DOHH2 (cell line): ENCODE measurements around the gene MEA1.

Source experiments
- H3F3A ChIP-seq: fragments of 200-600 bp; sonication (generic), shearing (Covaris generic); 2 replicates; pipeline ENCODE4 v1.6.0; 2016; ENCODE audit warnings: antibody characterized with exemption, mild to moderate bottlenecking; ENCODE audit not compliant: control insufficient read depth, insufficient read depth
- H3K27ac ChIP-seq: fragments of 200-600 bp; sonication (generic); 2 replicates; pipeline ENCODE4 v1.5.1; 2014; ENCODE audit warnings: low read depth, mild to moderate bottlenecking, low read length, moderate library complexity
- H3K27me3 ChIP-seq: fragments of 200-600 bp; sonication (generic); 2 replicates; pipeline ENCODE4 v1.6.1; 2014; ENCODE audit warnings: mild to moderate bottlenecking, low read length, mixed read lengths; ENCODE audit not compliant: control insufficient read depth
- H3K36me3 ChIP-seq: fragments of 200-600 bp; sonication (generic); 2 replicates; pipeline ENCODE4 v1.6.1; 2014; ENCODE audit warnings: mild to moderate bottlenecking, low read length, moderate library complexity, mixed read lengths; ENCODE audit not compliant: control insufficient read depth
- H3K4me1 ChIP-seq: fragments of 200-600 bp; sonication (generic); 2 replicates; pipeline ENCODE4 v1.6.1; 2014; ENCODE audit warnings: mild to moderate bottlenecking, low read length, mixed read lengths; ENCODE audit not compliant: control insufficient read depth
- H3K4me2 ChIP-seq: fragments of 200-600 bp; sonication (generic); 2 replicates; pipeline ENCODE4 v1.6.0; 2014; ENCODE audit warnings: mild to moderate bottlenecking, low read length, moderate library complexity
- H3K4me3 ChIP-seq: fragments of 200-600 bp; sonication (generic); 2 replicates; pipeline ENCODE4 v1.5.1; 2014; ENCODE audit warnings: mild to moderate bottlenecking, low read length, mixed read lengths
- H3K79me2 ChIP-seq: fragments of 200-600 bp; sonication (generic); 2 replicates; pipeline ENCODE4 v1.6.1; 2014; ENCODE audit warnings: mild to moderate bottlenecking, low read length, mixed read lengths; ENCODE audit not compliant: control insufficient read depth
- H3K9me2 ChIP-seq: fragments of 200-600 bp; sonication (generic); replicated peaks from 2 replicates; pipeline ENCODE4 v1.6.1; 2014; ENCODE audit warnings: mild to moderate bottlenecking, low read length, mixed read lengths; ENCODE audit not compliant: control insufficient read depth
- H3K9me3 ChIP-seq: fragments of 200-600 bp; sonication (generic); 2 replicates; pipeline ENCODE4 v1.6.1; 2014; ENCODE audit warnings: antibody characterized with exemption, low read length, mixed read lengths; ENCODE audit not compliant: control insufficient read depth, insufficient read depth
- H4K20me1 ChIP-seq: fragments of 200-600 bp; sonication (generic); 2 replicates; pipeline ENCODE4 v1.6.0; 2014; ENCODE audit warnings: low read depth, mild to moderate bottlenecking, antibody characterized with exemption, low read length, moderate library complexity; ENCODE audit not compliant: control insufficient read depth, insufficient read depth
- EZH2phosphoT487 ChIP-seq: fragments of 200-600 bp; sonication (generic); IDR thresholded peaks from 2 replicates; pipeline ENCODE4 v1.6.1; 2017; ENCODE audit warnings: borderline replicate concordance, mild to moderate bottlenecking, antibody characterized with exemption, low read length, moderate library complexity, mixed read lengths
- TF ChIP-seq, protein P1 (sequence below): fragments of 200-600 bp; sonication (generic); IDR thresholded peaks from one replicate; pipeline ENCODE4 v1.5.1; 2014; ENCODE audit warnings: antibody characterized with exemption, mild to moderate bottlenecking, low read depth, low read length; ENCODE audit not compliant: poor library complexity, severe bottlenecking

The MEA1 gene

DNA sequence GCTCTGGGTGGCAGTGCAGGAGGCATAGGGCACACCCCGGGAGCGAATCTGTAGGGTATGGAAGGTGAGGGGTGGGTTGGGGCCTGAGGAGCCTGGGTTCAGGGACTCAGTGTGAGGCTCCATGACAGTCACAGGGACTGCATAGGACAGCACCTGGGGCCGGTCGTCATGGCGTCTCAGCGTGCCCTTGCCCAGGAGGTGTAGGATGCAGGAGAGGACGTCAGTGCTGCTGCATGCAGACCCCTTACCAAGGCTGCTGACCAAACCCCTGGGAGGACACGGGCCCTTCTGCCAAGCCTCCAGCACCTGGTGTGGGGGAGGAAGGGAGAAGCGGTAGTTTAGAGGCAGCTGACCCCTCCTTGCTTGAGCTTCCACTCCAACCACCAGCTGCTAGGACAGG, 24.0 kb upstream of the MEA1 start:
- H3K27ac ChIP-seq, result no peak overlapping the region
- H3K9me2 ChIP-seq, result no peaks in the 10 kb centered on the region
- H3K9me3 ChIP-seq, result no peaks in the 10 kb centered on the region
- H4K20me1 ChIP-seq, result no peaks in the 10 kb centered on the region
- no peak for TF ChIP-seq EZH2phosphoT487
- TF ChIP-seq, protein P1, sequence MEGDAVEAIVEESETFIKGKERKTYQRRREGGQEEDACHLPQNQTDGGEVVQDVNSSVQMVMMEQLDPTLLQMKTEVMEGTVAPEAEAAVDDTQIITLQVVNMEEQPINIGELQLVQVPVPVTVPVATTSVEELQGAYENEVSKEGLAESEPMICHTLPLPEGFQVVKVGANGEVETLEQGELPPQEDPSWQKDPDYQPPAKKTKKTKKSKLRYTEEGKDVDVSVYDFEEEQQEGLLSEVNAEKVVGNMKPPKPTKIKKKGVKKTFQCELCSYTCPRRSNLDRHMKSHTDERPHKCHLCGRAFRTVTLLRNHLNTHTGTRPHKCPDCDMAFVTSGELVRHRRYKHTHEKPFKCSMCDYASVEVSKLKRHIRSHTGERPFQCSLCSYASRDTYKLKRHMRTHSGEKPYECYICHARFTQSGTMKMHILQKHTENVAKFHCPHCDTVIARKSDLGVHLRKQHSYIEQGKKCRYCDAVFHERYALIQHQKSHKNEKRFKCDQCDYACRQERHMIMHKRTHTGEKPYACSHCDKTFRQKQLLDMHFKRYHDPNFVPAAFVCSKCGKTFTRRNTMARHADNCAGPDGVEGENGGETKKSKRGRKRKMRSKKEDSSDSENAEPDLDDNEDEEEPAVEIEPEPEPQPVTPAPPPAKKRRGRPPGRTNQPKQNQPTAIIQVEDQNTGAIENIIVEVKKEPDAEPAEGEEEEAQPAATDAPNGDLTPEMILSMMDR, result no peak
- no peaks in the 10 kb centered on the region for H3K27me3 ChIP-seq
- H3F3A ChIP-seq, result no peaks in the 10 kb centered on the region
- H3K4me3 ChIP-seq, result no peak overlapping the region
- H3K4me1 ChIP-seq, result no peaks in the 10 kb centered on the region
- H3K36me3 ChIP-seq, result peaks cover 25% of the 10 kb centered on the region
- no peak overlapping the region for H3K4me2 ChIP-seq
- H3K79me2 ChIP-seq, result no peaks in the 10 kb centered on the region

DNA sequence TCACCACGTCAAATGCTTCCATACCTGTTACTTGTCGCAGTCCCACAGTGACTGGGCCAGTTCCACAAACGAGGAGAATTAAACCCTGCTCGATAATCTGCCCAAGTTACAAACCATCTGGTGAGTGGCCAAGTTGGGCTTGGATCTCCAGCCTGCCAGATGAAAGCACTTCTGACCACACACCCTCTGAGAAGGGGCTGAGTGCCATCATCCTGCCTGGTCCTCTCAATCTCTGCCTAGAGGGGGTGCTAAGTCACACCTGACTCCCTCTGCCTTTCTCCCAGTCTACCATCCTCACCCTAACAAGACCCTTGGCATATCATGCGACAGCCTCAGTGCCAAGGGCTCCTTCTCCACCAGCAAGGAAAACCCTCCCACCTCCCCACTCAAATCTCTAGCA, 23.5 kb upstream of the MEA1 start:
- Histone ChIP-seq H3K4me2 (no peak overlapping the region), H3K9me3 (no peaks in the 10 kb centered on the region), H3K27ac (no peak overlapping the region), H3K4me1 (no peaks in the 10 kb centered on the region), H4K20me1 (no peaks in the 10 kb centered on the region), H3K36me3 (peaks cover 25% of the 10 kb centered on the region), H3K9me2 (no peaks in the 10 kb centered on the region), H3F3A (no peaks in the 10 kb centered on the region), H3K4me3 (no peak overlapping the region), H3K79me2 (no peaks in the 10 kb centered on the region), H3K27me3 (no peaks in the 10 kb centered on the region)
- no peak for TF ChIP-seq EZH2phosphoT487
- TF ChIP-seq, protein P1, result no peak

DNA sequence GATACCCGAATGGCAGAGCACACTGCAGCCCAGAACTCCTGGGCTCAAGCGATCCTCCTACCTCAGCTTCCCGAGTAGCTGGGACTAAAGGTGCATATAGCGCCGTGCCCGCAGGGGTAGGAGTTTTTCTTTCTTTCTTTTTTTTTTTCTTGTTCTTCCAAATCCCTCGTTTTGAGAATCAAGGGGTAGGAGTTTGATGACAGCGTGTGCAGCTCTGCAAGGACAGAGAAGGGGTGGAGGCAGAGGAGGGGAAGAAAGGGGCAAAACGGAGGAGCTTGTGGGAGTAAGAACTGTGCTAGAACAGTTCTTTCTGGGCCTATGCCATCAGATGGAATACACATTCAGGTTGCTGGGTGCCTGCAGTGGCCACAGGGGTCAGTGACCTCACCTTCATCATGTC, 23.0 kb upstream of the MEA1 start:
- H3K36me3 ChIP-seq, result peaks cover 28% of the 10 kb centered on the region
- no peaks in the 10 kb centered on the region for H3K9me2 ChIP-seq

More for the DNA sequence above, 23.0 kb upstream of the MEA1 start:
- no peak overlapping the region for H3K27ac ChIP-seq
- H3K4me3 ChIP-seq, result no peak overlapping the region
- H3K27me3 ChIP-seq, result no peaks in the 10 kb centered on the region
- no peaks in the 10 kb centered on the region for H3K4me1 ChIP-seq
- no peaks in the 10 kb centered on the region for H3F3A ChIP-seq
- H4K20me1 ChIP-seq, result no peaks in the 10 kb centered on the region
- no peak overlapping the region for H3K4me2 ChIP-seq
- H3K79me2 ChIP-seq, result no peaks in the 10 kb centered on the region
- no peaks in the 10 kb centered on the region for H3K9me3 ChIP-seq
- TF ChIP-seq, protein P1, result no peak
- TF ChIP-seq EZH2phosphoT487, result no peak
